GM12878 (cell line): ENCODE results near the gene TRPM3. TPM values are rescaled to one million over a fixed set of nuclear protein-coding genes. Genes with fewer than 3 reads are reported as not detected.

ENCODE experiments used
- ATAC-seq: fragments of 200-7000 bp; cut with Tn5 transposase; 3 replicates; pipeline ENCODE4 v1.9.1; 2020; ENCODE audit warnings: mild to moderate bottlenecking, moderate library complexity
- BruUV-seq: library from RNA; stranded (reverse); fragments of 400-500 nt; replicated peaks from 2 replicates; lab custom pipeline; 2021; lab: Mats Ljungman, UMichigan
- CTCF ChIA-PET: fragments of 300-600 bp; sonication (Branson Sonifier 250); formaldehyde crosslinking; extraction: SDS; loops from one replicate; lab custom pipeline; 2021; ENCODE audit warnings: inconsistent platforms; lab: Yijun Ruan, JAX
- POLR2A ChIA-PET: fragments of 350-600 bp; formaldehyde crosslinking; extraction: SDS; loops from one replicate; lab custom pipeline; 2021; ENCODE audit warnings: inconsistent platforms; lab: Charles Lee
- RAD21 ChIA-PET: fragments of 300-600 bp; sonication (Branson Sonifier 250); formaldehyde crosslinking; loops from one replicate; lab custom pipeline; 2023; ENCODE audit warnings: antibody characterized with exemption; ENCODE audit not compliant: unreplicated experiment; lab: Charles Lee
- SMC1A ChIA-PET: fragments of 300-600 bp; sonication (Branson Sonifier 250); formaldehyde crosslinking; loops from one replicate; lab custom pipeline; 2023; ENCODE audit not compliant: unreplicated experiment, uncharacterized antibody; lab: Charles Lee
- DNase-seq: peaks from one replicate; pipeline ENCODE4 v3.0.0-alpha.2; 2011; ENCODE audit warnings: low read depth, low spot score
- FAIRE-seq: peaks from 3 replicates; lab custom pipeline; 2011; peaks lifted over from hg19 to GRCh38; lab: Jason Lieb, UNC
- H2AFZ ChIP-seq: 2 replicates; pipeline ENCODE4 v1.6.0; 2011; ENCODE audit warnings: low read depth, low read length, control low read depth; ENCODE audit not compliant: control insufficient read depth
- H3K27ac ChIP-seq: 2 replicates; pipeline ENCODE4 v1.5.1; 2011; ENCODE audit warnings: control low read depth; ENCODE audit not compliant: control insufficient read depth, insufficient read depth
- H3K27me3 ChIP-seq, 2 experiments: replicated peaks in 1 of 2; 2 replicates each; pipeline versions ENCODE4 v1.6.0 to v1.6.1; 2011; ENCODE audit warnings: low read length in 1 of 2; ENCODE audit not compliant: control insufficient read depth in 2 of 2, insufficient read depth in 2 of 2
- H3K36me3 ChIP-seq, 2 experiments: 2 replicates each; pipeline ENCODE4 v1.5.1; 2011; ENCODE audit warnings: low read length in 1 of 2; ENCODE audit not compliant: control insufficient read depth in 2 of 2, insufficient read depth in 2 of 2
- H3K4me1 ChIP-seq: 2 replicates; pipeline ENCODE4 v1.6.1; 2011; ENCODE audit warnings: mild to moderate bottlenecking, low read length, moderate library complexity, mixed read lengths; ENCODE audit not compliant: control insufficient read depth, insufficient read depth
- H3K4me2 ChIP-seq: 2 replicates; pipeline ENCODE4 v1.6.0; 2011; ENCODE audit warnings: control low read depth; ENCODE audit not compliant: control insufficient read depth, insufficient read depth
- H3K4me3 ChIP-seq: fragments of 200-600 bp; sonication (generic); 2 replicates; pipeline ENCODE4 v1.5.1; 2016
- H3K79me2 ChIP-seq: 2 replicates; pipeline ENCODE4 v1.6.0; 2011; ENCODE audit warnings: low read length; ENCODE audit not compliant: control insufficient read depth, insufficient read depth
- H3K9ac ChIP-seq: 2 replicates; pipeline ENCODE4 v1.8.0; 2011; ENCODE audit warnings: low read length, control low read depth, mixed read lengths; ENCODE audit not compliant: control insufficient read depth, insufficient read depth
- H3K9me3 ChIP-seq: replicated peaks from 3 replicates; pipeline ENCODE4 v1.5.1; 2011; ENCODE audit warnings: mild to moderate bottlenecking, low read length; ENCODE audit not compliant: control insufficient read depth, insufficient read depth
- H4K20me1 ChIP-seq: 2 replicates; pipeline ENCODE4 v1.6.0; 2011; ENCODE audit not compliant: control insufficient read depth, insufficient read depth
- ETV6 ChIP-seq, 2 experiments: fragments of 450-650 bp in 1 of 2; IDR thresholded peaks in 1 of 2; conservative IDR thresholded peaks in 1 of 2; 2 replicates each; pipeline ENCODE4 v1.6.1; 2014; ENCODE audit warnings: antibody characterized with exemption in 1 of 2, borderline replicate concordance in 1 of 2, low read depth in 1 of 2, mild to moderate bottlenecking in 1 of 2, moderate library complexity in 1 of 2
- MXI1 ChIP-seq: fragments of 150-350 bp; IDR thresholded peaks from 2 replicates; pipeline ENCODE4 v1.6.1; 2011; ENCODE audit warnings: low read depth, mild to moderate bottlenecking, inconsistent platforms, low read length, improper control_type of control experiment
- MYC ChIP-seq: IDR thresholded peaks from 2 replicates; pipeline ENCODE4 v1.6.1; 2011; ENCODE audit warnings: mild to moderate bottlenecking, low read length, moderate library complexity, inconsistent platforms; ENCODE audit not compliant: insufficient read depth, insufficient replicate concordance, insufficient read length, severe bottlenecking
- RAD51 ChIP-seq: fragments of 450-650 bp; IDR thresholded peaks from 2 replicates; pipeline ENCODE4 v1.6.1; 2016; ENCODE audit warnings: moderate library complexity, mild to moderate bottlenecking, inconsistent platforms
- SIX5 ChIP-seq: IDR thresholded peaks from 2 replicates; pipeline ENCODE4 v1.6.1; 2011; ENCODE audit warnings: mild to moderate bottlenecking, low read depth, low read length, moderate library complexity; ENCODE audit not compliant: severe bottlenecking
- STAT3 ChIP-seq: IDR thresholded peaks from 2 replicates; pipeline ENCODE4 v1.6.1; 2011; ENCODE audit warnings: low read depth, low read length, improper control_type of control experiment
- TCF3 ChIP-seq: IDR thresholded peaks from 2 replicates; pipeline ENCODE4 v1.6.1; 2012; ENCODE audit warnings: low read depth, mild to moderate bottlenecking, low read length, borderline replicate concordance; ENCODE audit not compliant: insufficient read depth
- WGBS: methylation state at CpG from one replicate; pipeline ENCODE4 v1.1.6; 2016; ENCODE audit warnings: low lambda C conversion rate; ENCODE audit not compliant: insufficient replicate concordance, insufficient coverage; ENCODE audit errors: missing lambda C conversion rate; 5-methylcytosine and 5-hydroxymethylcytosine counted together
- in situ Hi-C: fragments of 300-500 bp; cut with MboI; formaldehyde crosslinking; loops from 9 replicates; pipeline ENCODE4 v1.14.3; 2018; ENCODE audit warnings: mixed read lengths
- intact Hi-C: fragments of 100-400 bp; cut with micrococcal nuclease; formaldehyde crosslinking; loops from one replicate; pipeline ENCODE4 v1.14.2; 2022; ENCODE audit not compliant: unreplicated experiment
- polyA plus RNA-seq, 11 experiments: library from polyadenylated mRNA; depleted of rRNA in 4 of 11; unstranded in 6 of 11; stranded (reverse) in 5 of 11; fragments of >200 nt; fragmentation: Nextera tagmentation in 4 of 11; fragmentation: Illumina TruSeq in 1 of 11; extraction: Ambion mirVana in 4 of 11; extraction: Trizol in 1 of 11; gene quantifications; 1 replicate in 1 of 11; 2 replicates in 10 of 11; pipeline versions ENCODE4 v1.2.1 to v1.2.3, GENCODE V29; 2011 to 2016; ENCODE audit warnings: inconsistent platforms in 2 of 11, missing spikeins in 2 of 11, low read depth in 1 of 11
- total RNA-seq, 4 experiments: library from RNA; depleted of rRNA in 3 of 4; stranded (reverse); fragments of >200 nt in 3 of 4; fragmentation: Illumina TruSeq in 1 of 4; extraction: Trizol in 1 of 4; gene quantifications; 2 replicates each; pipeline versions ENCODE4 v1.2.1 to v1.2.3, GENCODE V29; 2013 to 2021
- TF ChIP-seq, protein P1 (sequence below): fragments of 450-650 bp; formaldehyde crosslinking; IDR thresholded peaks from 2 replicates; pipeline ENCODE4 v1.4.0; 2020; ENCODE audit warnings: mild to moderate bottlenecking, moderate library complexity
- TF ChIP-seq, protein P2 (sequence below): fragments of 450-650 bp; formaldehyde crosslinking; IDR thresholded peaks from 2 replicates; pipeline ENCODE4 v1.5.0; 2022; ENCODE audit warnings: mild to moderate bottlenecking, missing genetic modification characterization
- TF ChIP-seq, protein P3 (sequence below): IDR thresholded peaks from 2 replicates; pipeline ENCODE4 v1.6.1; 2012; ENCODE audit warnings: low read length, inconsistent platforms
- TF ChIP-seq, protein P4 (sequence below): IDR thresholded peaks from 2 replicates; pipeline ENCODE4 v1.6.1; 2012; ENCODE audit warnings: low read depth, low read length, improper control_type of control experiment
- TF ChIP-seq, protein P5 (sequence below): IDR thresholded peaks from 2 replicates; pipeline ENCODE4 v1.6.1; 2012; ENCODE audit warnings: low read depth, low read length, improper control_type of control experiment

TRPM3 gene
- total and polyA plus RNA-seq, 10 of the 15 experiments (the other 5 are each of a cell fraction or from before 2014, with no cell fraction given), result not detected

DNA sequence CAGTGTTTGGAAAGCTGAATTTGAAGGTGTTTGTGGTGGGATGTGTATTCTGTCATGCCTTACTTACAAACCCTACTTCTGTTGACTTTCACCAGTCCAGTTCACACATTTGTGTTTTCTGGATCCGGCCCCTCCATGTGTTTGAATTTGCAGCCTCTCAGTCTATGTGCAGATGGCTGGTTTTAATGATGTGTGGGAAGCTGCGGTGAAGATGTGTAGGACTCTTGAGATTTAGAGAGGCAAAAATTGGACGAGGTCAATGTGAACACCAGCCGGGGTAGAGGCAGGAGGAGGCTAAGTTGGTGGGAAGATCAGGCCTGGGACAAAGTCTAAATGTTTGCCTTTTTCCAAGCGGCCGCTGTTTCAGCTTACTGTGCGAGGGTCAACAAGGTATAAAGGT is 591.6 kb downstream of the TRPM3 start:
- no peaks in the 10 kb centered on the region for H4K20me1 ChIP-seq
- in situ Hi-C loops (no loop called here), intact Hi-C loops (no loop called here)
- H2AFZ ChIP-seq, result no peak overlapping the region
- WGBS, result 64% methylated on average over 7 of the region's 7 CpGs
- no peak overlapping the region for H3K4me2 ChIP-seq
- no peak overlapping the region for H3K4me3 ChIP-seq
- no TSS peak for BruUV-seq
- H3K79me2 ChIP-seq, result no peaks in the 10 kb centered on the region
- ATAC-seq (no peak), DNase-seq (no peak), FAIRE-seq (no peak)
- SMC1A ChIA-PET, result interaction anchor here (0.6 to 1.1 kb wide), 2 partner anchors 9 to 29 kb away, joined by 3 to 5 read pairs; no protein-coding TSS in a partner anchor
- no peak overlapping the region for H3K27ac ChIP-seq
- no peaks in the 10 kb centered on the region for H3K36me3 ChIP-seq
- no peaks in the 10 kb centered on the region for H3K27me3 ChIP-seq
- no peak overlapping the region for H3K9ac ChIP-seq
- CTCF ChIA-PET, result interaction anchor here (0.6 kb wide), 1 partner anchor 58 kb away, joined by 3 read pairs; no protein-coding TSS in a partner anchor
- H3K9me3 ChIP-seq, result no peaks in the 10 kb centered on the region; the same call in 2 of the 3 replicates
- H3K4me1 ChIP-seq, result no peaks in the 10 kb centered on the region
- POLR2A ChIA-PET, result no interaction called here
- RAD21 ChIA-PET, result no interaction called here
- TF ChIP-seq, protein P1, sequence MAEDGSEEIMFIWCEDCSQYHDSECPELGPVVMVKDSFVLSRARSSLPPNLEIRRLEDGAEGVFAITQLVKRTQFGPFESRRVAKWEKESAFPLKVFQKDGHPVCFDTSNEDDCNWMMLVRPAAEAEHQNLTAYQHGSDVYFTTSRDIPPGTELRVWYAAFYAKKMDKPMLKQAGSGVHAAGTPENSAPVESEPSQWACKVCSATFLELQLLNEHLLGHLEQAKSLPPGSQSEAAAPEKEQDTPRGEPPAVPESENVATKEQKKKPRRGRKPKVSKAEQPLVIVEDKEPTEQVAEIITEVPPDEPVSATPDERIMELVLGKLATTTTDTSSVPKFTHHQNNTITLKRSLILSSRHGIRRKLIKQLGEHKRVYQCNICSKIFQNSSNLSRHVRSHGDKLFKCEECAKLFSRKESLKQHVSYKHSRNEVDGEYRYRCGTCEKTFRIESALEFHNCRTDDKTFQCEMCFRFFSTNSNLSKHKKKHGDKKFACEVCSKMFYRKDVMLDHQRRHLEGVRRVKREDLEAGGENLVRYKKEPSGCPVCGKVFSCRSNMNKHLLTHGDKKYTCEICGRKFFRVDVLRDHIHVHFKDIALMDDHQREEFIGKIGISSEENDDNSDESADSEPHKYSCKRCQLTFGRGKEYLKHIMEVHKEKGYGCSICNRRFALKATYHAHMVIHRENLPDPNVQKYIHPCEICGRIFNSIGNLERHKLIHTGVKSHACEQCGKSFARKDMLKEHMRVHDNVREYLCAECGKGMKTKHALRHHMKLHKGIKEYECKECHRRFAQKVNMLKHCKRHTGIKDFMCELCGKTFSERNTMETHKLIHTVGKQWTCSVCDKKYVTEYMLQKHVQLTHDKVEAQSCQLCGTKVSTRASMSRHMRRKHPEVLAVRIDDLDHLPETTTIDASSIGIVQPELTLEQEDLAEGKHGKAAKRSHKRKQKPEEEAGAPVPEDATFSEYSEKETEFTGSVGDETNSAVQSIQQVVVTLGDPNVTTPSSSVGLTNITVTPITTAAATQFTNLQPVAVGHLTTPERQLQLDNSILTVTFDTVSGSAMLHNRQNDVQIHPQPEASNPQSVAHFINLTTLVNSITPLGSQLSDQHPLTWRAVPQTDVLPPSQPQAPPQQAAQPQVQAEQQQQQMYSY (CRISPR knock-in tag), result no peak
- TF ChIP-seq, protein P2, sequence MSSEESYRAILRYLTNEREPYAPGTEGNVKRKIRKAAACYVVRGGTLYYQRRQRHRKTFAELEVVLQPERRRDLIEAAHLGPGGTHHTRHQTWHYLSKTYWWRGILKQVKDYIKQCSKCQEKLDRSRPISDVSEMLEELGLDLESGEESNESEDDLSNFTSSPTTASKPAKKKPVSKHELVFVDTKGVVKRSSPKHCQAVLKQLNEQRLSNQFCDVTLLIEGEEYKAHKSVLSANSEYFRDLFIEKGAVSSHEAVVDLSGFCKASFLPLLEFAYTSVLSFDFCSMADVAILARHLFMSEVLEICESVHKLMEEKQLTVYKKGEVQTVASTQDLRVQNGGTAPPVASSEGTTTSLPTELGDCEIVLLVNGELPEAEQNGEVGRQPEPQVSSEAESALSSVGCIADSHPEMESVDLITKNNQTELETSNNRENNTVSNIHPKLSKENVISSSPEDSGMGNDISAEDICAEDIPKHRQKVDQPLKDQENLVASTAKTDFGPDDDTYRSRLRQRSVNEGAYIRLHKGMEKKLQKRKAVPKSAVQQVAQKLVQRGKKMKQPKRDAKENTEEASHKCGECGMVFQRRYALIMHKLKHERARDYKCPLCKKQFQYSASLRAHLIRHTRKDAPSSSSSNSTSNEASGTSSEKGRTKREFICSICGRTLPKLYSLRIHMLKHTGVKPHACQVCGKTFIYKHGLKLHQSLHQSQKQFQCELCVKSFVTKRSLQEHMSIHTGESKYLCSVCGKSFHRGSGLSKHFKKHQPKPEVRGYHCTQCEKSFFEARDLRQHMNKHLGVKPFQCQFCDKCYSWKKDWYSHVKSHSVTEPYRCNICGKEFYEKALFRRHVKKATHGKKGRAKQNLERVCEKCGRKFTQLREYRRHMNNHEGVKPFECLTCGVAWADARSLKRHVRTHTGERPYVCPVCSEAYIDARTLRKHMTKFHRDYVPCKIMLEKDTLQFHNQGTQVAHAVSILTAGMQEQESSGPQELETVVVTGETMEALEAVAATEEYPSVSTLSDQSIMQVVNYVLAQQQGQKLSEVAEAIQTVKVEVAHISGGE (CRISPR knock-in tag), result no peak
- TF ChIP-seq, protein P3, sequence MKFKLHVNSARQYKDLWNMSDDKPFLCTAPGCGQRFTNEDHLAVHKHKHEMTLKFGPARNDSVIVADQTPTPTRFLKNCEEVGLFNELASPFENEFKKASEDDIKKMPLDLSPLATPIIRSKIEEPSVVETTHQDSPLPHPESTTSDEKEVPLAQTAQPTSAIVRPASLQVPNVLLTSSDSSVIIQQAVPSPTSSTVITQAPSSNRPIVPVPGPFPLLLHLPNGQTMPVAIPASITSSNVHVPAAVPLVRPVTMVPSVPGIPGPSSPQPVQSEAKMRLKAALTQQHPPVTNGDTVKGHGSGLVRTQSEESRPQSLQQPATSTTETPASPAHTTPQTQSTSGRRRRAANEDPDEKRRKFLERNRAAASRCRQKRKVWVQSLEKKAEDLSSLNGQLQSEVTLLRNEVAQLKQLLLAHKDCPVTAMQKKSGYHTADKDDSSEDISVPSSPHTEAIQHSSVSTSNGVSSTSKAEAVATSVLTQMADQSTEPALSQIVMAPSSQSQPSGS, result no peak
- TF ChIP-seq STAT3 (no peak), TCF3 (no peak), MYC (no peak), RAD51 (no peak), MXI1 (no peak), ETV6 (conservative IDR thresholded peaks at IDR 0.05 in 1 of 2, IDR thresholded peaks at IDR 0.05 in 1 of 2; ENCODE audit: borderline replicate concordance in 1 of 2, low read depth in 1 of 2) (no peak), SIX5 (no peak)
- TF ChIP-seq, protein P4, sequence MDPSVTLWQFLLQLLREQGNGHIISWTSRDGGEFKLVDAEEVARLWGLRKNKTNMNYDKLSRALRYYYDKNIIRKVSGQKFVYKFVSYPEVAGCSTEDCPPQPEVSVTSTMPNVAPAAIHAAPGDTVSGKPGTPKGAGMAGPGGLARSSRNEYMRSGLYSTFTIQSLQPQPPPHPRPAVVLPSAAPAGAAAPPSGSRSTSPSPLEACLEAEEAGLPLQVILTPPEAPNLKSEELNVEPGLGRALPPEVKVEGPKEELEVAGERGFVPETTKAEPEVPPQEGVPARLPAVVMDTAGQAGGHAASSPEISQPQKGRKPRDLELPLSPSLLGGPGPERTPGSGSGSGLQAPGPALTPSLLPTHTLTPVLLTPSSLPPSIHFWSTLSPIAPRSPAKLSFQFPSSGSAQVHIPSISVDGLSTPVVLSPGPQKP, result no peak
- TF ChIP-seq, protein P5, sequence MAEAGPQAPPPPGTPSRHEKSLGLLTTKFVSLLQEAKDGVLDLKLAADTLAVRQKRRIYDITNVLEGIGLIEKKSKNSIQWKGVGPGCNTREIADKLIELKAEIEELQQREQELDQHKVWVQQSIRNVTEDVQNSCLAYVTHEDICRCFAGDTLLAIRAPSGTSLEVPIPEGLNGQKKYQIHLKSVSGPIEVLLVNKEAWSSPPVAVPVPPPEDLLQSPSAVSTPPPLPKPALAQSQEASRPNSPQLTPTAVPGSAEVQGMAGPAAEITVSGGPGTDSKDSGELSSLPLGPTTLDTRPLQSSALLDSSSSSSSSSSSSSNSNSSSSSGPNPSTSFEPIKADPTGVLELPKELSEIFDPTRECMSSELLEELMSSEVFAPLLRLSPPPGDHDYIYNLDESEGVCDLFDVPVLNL, result no peak
